IMR-90 (cell line): ENCODE results near the gene FOSL1. TPM values are rescaled to one million over a fixed set of nuclear protein-coding genes. Genes with fewer than 3 reads are reported as not detected.

Source experiments
- ATAC-seq: fragments of 200-7000 bp; cut with Tn5 transposase; 2 replicates; pipeline ENCODE4 v1.9.1; 2020; ENCODE audit warnings: low read depth, mild to moderate bottlenecking, moderate library complexity
- BruUV-seq: library from RNA; stranded (reverse); fragments of 400-500 nt; replicated peaks from 2 replicates; lab custom pipeline; 2021; lab: Mats Ljungman, UMichigan
- CTCF ChIA-PET: fragments of 300-600 bp; formaldehyde crosslinking; extraction: SDS; loops from one replicate; lab custom pipeline; 2021; ENCODE audit warnings: antibody characterized with exemption; lab: Yijun Ruan, JAX
- POLR2A ChIA-PET: fragments of 300-600 bp; sonication (Branson Sonifier 250); formaldehyde crosslinking; loops from one replicate; lab custom pipeline; 2022; ENCODE audit warnings: antibody characterized with exemption; ENCODE audit not compliant: unreplicated experiment; lab: Charles Lee
- DNase-seq: peaks from one replicate; pipeline ENCODE4 v3.0.0; 2013
- H2AFZ ChIP-seq: replicated peaks from 2 replicates; pipeline ENCODE3; 2013; ENCODE audit warnings: low read length, mild to moderate bottlenecking; ENCODE audit not compliant: poor library complexity
- H2AK5ac ChIP-seq: 2 replicates; pipeline ENCODE4 v1.6.1; 2013; ENCODE audit warnings: low read depth, low read length, inconsistent platforms
- H2AK9ac ChIP-seq: replicated peaks from 2 replicates; pipeline ENCODE3; 2013; ENCODE audit warnings: mild to moderate bottlenecking, low read depth, low read length, moderate library complexity; ENCODE audit not compliant: poor library complexity
- H2BK120ac ChIP-seq: 2 replicates; pipeline ENCODE4 v1.6.1; 2013; ENCODE audit warnings: low read depth, low read length, inconsistent platforms
- H2BK15ac ChIP-seq: 3 replicates; pipeline ENCODE4 v1.6.1; 2013; ENCODE audit warnings: low read depth, low read length, inconsistent platforms
- H2BK20ac ChIP-seq: 2 replicates; pipeline ENCODE4 v1.6.1; 2013; ENCODE audit warnings: low read depth, mild to moderate bottlenecking, inconsistent platforms, low read length, moderate library complexity
- H2BK5ac ChIP-seq: 2 replicates; pipeline ENCODE4 v1.6.1; 2013; ENCODE audit warnings: mild to moderate bottlenecking, low read depth, low read length, inconsistent platforms; ENCODE audit not compliant: poor library complexity, severe bottlenecking
- H3K14ac ChIP-seq: replicated peaks from 2 replicates; pipeline ENCODE4 v1.6.1; 2013; ENCODE audit warnings: low read depth, low read length, inconsistent platforms
- H3K18ac ChIP-seq: 2 replicates; pipeline ENCODE4 v1.6.1; 2013; ENCODE audit warnings: low read depth, low read length, control low read depth
- H3K23ac ChIP-seq: 2 replicates; pipeline ENCODE4 v1.6.1; 2013; ENCODE audit warnings: low read depth, low read length, inconsistent platforms
- H3K27ac ChIP-seq: 2 replicates; pipeline ENCODE4 v1.5.1; 2013; ENCODE audit warnings: mild to moderate bottlenecking, control low read depth, low read length; ENCODE audit not compliant: insufficient read depth
- H3K27me3 ChIP-seq: 2 replicates; pipeline ENCODE4 v1.6.1; 2013; ENCODE audit warnings: low read length; ENCODE audit not compliant: control insufficient read depth, insufficient read depth
- H3K36me3 ChIP-seq: 2 replicates; pipeline ENCODE4 v1.6.1; 2013; ENCODE audit warnings: low read length, mixed read lengths; ENCODE audit not compliant: control insufficient read depth, insufficient read depth
- H3K4ac ChIP-seq: 2 replicates; pipeline ENCODE4 v1.6.1; 2013; ENCODE audit warnings: low read depth, low read length, inconsistent platforms
- H3K4me1 ChIP-seq: 2 replicates; pipeline ENCODE4 v1.6.1; 2013; ENCODE audit warnings: low read length, mixed read lengths; ENCODE audit not compliant: control insufficient read depth, insufficient read depth
- H3K4me2 ChIP-seq: 2 replicates; pipeline ENCODE4 v1.6.1; 2013; ENCODE audit warnings: low read depth, mild to moderate bottlenecking, control low read depth, low read length, moderate library complexity
- H3K4me3 ChIP-seq: 2 replicates; pipeline ENCODE4 v1.5.1; 2013; ENCODE audit warnings: low read depth, mild to moderate bottlenecking, control low read depth, low read length, moderate library complexity; ENCODE audit not compliant: insufficient read depth
- H3K56ac ChIP-seq: 2 replicates; pipeline ENCODE4 v1.6.1; 2013; ENCODE audit warnings: low read length, inconsistent platforms; ENCODE audit not compliant: insufficient read depth; ENCODE audit errors: extremely low read depth
- H3K79me1 ChIP-seq, 2 experiments: 2 replicates each; pipeline ENCODE4 v1.6.1; 2013; ENCODE audit warnings: low read length in 2 of 2, inconsistent platforms in 1 of 2, low read depth in 1 of 2
- H3K9ac ChIP-seq: 2 replicates; pipeline ENCODE4 v1.6.1; 2013; ENCODE audit warnings: low read depth, low read length, control low read depth
- H3K9me1 ChIP-seq: 2 replicates; pipeline ENCODE4 v1.6.1; 2013; ENCODE audit warnings: low read length, inconsistent platforms; ENCODE audit not compliant: insufficient read depth
- H3K9me3 ChIP-seq: 2 replicates; pipeline ENCODE4 v1.6.1; 2013; ENCODE audit warnings: low read length; ENCODE audit not compliant: control insufficient read depth, insufficient read depth
- H4K20me1 ChIP-seq: 2 replicates; pipeline ENCODE4 v1.6.1; 2013; ENCODE audit warnings: low read length, inconsistent platforms; ENCODE audit not compliant: insufficient read depth
- H4K5ac ChIP-seq: 2 replicates; pipeline ENCODE4 v1.6.1; 2013; ENCODE audit warnings: mild to moderate bottlenecking, low read depth, low read length, control low read depth
- H4K8ac ChIP-seq, 2 experiments: 2 replicates each; pipeline ENCODE4 v1.6.1; 2013; ENCODE audit warnings: low read depth in 2 of 2, low read length in 2 of 2, control low read depth in 1 of 2, inconsistent platforms in 1 of 2
- H4K91ac ChIP-seq: 2 replicates; pipeline ENCODE4 v1.6.1; 2013; ENCODE audit warnings: low read depth, low read length, inconsistent platforms; ENCODE audit not compliant: insufficient read depth
- MAZ ChIP-seq: IDR thresholded peaks from 2 replicates; pipeline ENCODE4 v1.6.1; 2012; ENCODE audit warnings: low read depth, mild to moderate bottlenecking, low read length, improper control_type of control experiment, moderate library complexity, borderline replicate concordance
- NFE2L2 ChIP-seq: fragments of 150-350 bp; IDR thresholded peaks from 2 replicates; pipeline ENCODE4 v1.6.1; 2016; ENCODE audit warnings: low read depth, mild to moderate bottlenecking, low read length
- POLR2A ChIP-seq: IDR thresholded peaks from 2 replicates; pipeline ENCODE4 v1.6.1; 2012; ENCODE audit warnings: mild to moderate bottlenecking, low read depth, low read length
- WGBS, 2 experiments: methylation state at CpG; one replicate each; pipeline versions ENCODE4 v1.1.5 to v1.1.7; 2013; ENCODE audit warnings: missing lambda C conversion rate in 2 of 2; ENCODE audit not compliant: insufficient read length in 1 of 2; ENCODE audit errors: extremely low coverage in 2 of 2; 5-methylcytosine and 5-hydroxymethylcytosine counted together
- dilution Hi-C: fragments of 300-500 bp; cut with HindIII; formaldehyde crosslinking; loops from one replicate; pipeline ENCODE4 v1.14.3; 2018; ENCODE audit warnings: low sequenced_read_pairs; ENCODE audit not compliant: unreplicated experiment
- in situ Hi-C: fragments of 300-500 bp; cut with MboI; formaldehyde crosslinking; loops from 3 replicates; pipeline ENCODE4 v1.14.3; 2019; ENCODE audit warnings: low sequenced_read_pairs, inconsistent platforms, mixed read lengths
- intact Hi-C: fragments of 100-400 bp; cut with micrococcal nuclease; formaldehyde crosslinking; loops from 2 replicates; pipeline ENCODE4 v1.10.0; 2022
- polyA plus RNA-seq, 3 experiments: library from polyadenylated mRNA; depleted of rRNA; stranded (reverse); fragments of >200 nt; gene quantifications; 2 replicates each; pipeline ENCODE4 v1.2.3, GENCODE V29; 2012; ENCODE audit warnings: low replicate concordance in 1 of 3
- total RNA-seq: library from RNA; depleted of rRNA; stranded (reverse); fragments of >200 nt; gene quantifications from 2 replicates; pipeline ENCODE4 v1.2.3, GENCODE V29; 2012

The FOSL1 gene
- total and polyA plus RNA-seq, 2 of the 4 experiments (the other 2 are of a cell fraction): 17.2 to 107 TPM

DNA sequence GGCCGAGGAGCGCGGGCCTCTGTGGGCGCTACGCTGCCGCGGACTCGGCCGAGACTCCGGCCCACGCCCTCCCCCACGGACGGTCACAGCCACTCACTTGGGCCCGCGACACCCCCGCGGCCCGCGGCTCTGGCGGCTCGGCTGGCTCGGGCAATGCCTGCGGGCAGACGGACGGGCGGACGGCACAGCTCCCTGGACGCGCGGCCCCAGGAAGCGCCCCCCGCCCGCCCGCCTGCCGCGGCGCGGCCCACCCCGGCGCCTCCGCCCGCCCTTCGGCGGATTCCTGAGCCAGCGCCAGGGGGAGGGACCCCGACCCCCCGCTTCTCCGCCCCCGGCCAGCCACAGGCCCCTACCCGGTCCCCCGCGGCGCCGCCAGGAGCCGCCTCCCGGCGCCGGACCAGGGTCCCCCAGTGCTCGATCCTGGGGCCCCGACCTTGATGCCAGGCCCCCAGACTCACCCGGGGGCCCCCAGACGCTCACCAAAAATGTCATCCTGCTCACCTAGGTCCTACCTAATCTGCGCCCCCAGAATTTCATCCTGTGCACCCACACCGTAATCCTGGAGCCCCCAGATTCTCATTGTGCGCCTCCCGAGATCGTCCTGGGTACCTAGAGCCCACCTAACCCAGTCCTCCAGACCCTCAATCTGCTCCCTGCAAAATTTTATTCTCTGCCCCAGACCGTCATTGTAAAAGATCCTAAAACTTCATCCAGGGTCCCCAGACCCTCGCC is 27.4 kb downstream of the FOSL1 start, which contains the start of gene EFEMP2:
Gene EFEMP2 (minus strand): TSS at position 215 of the 732 bp plus-strand sequence. CDS start 446 bp downstream, outside the sequence.
- Histone ChIP-seq H3K4me2 (peak within 1 kb of the TSS; percentile 99), H3K9me3 (no peaks in the 10 kb centered on the region), H2AFZ (peak within 1 kb of the TSS; percentile 94), H3K9me1 (0 out of 2 replicates have a peak, but pooled peaks cover 5% of the 10 kb centered on the region), H4K8ac (peak within 1 kb of the TSS; percentile 91 to 94), H2BK20ac (peak within 1 kb of the TSS; percentile 51; the same call in 1 of the 2 replicates), H3K4me1 (peaks cover 14% of the 10 kb centered on the region), H2AK5ac (peak within 1 kb of the TSS; percentile 100), H3K27me3 (no peaks in the 10 kb centered on the region), H3K9ac (peak within 1 kb of the TSS; percentile 98), H3K79me1 (peaks cover 15 to 50% of the 10 kb centered on the region in 2 experiments), H3K14ac (peak within 1 kb of the TSS; percentile 99), H4K91ac (peak within 1 kb of the TSS; percentile 99), H2AK9ac (peak within 1 kb of the TSS; percentile 100), H4K20me1 (peaks cover 20% of the 10 kb centered on the region), H3K27ac (peak within 1 kb of the TSS; percentile 99), H3K56ac (peak within 1 kb of the TSS; percentile 98), H2BK5ac (peak within 1 kb of the TSS; percentile 98), H3K36me3 (peaks cover 33% of the 10 kb centered on the region), H3K4ac (peak within 1 kb of the TSS; percentile 100), H2BK15ac (peak within 1 kb of the TSS; percentile 53; the same call in 1 of the 3 replicates), H3K4me3 (peak within 1 kb of the TSS; percentile 89), H2BK120ac (peak within 1 kb of the TSS; percentile 81), H3K18ac (peak within 1 kb of the TSS; percentile 85), H3K23ac (peak within 1 kb of the TSS; percentile 99), H4K5ac (peak within 1 kb of the TSS; percentile 96)
- CTCF ChIA-PET: interaction anchor here (1.1 to 2.1 kb wide), 3 partner anchors 12 to 16 kb away, joined by 3 to 8 read pairs (median 5); partner anchors contain the start of genes FIBP and MUS81
- BruUV-seq: no TSS peak
- intact Hi-C loops (no loop called here), in situ Hi-C loops (no loop called here), dilution Hi-C loops (no loop called here)
- ATAC-seq: peak; percentile 47
- 1% methylated on average over 23 of the region's 69 CpGs; no CpG with 5 or more reads in 1 of the 2 experiments for WGBS, 2 experiments
- POLR2A ChIA-PET: interaction anchor here (1.1 kb wide), 1 partner anchor 10 kb away, joined by 5 read pairs; no protein-coding TSS in a partner anchor
- no peak; the same call in 1 of the 2 replicates for TF ChIP-seq POLR2A
- TF ChIP-seq MAZ: peak; percentile 60; the same call in 1 of the 2 replicates
- TF ChIP-seq NFE2L2: no peak
- no peak for DNase-seq
